A549 (cell line): ENCODE measurements around the gene RPS8. TPM values are rescaled to one million over a fixed set of nuclear protein-coding genes. Genes with fewer than 3 reads are reported as not detected.
A peak's percentile ranks its signal among the peaks of the same experiment; 100 is the strongest.

Experiments used
- ATAC-seq, 2 experiments: fragments of 200-7000 bp in 1 of 2; fragments of >200 bp in 1 of 2; cut with Nextera tagmentation in 1 of 2; cut with Tn5 transposase in 1 of 2; 3 replicates each; pipeline versions ENCODE4 v1.8.0 to v1.9.1; 2018 to 2020; ENCODE audit warnings: mild to moderate bottlenecking in 1 of 2, moderate library complexity in 1 of 2
- CTCF ChIA-PET: fragments of 300-600 bp; sonication (Branson Sonifier 250); formaldehyde crosslinking; extraction: SDS; loops from one replicate; lab custom pipeline; 2021; ENCODE audit warnings: antibody characterized with exemption, inconsistent platforms; lab: Yijun Ruan, JAX
- POLR2A ChIA-PET: fragments of 350-600 bp; formaldehyde crosslinking; extraction: SDS; loops from one replicate; lab custom pipeline; 2021; ENCODE audit warnings: antibody characterized with exemption, inconsistent platforms; lab: Yijun Ruan, JAX
- DNase-seq, 2 experiments: peaks; one replicate each; pipeline versions ENCODE4 v3.0.0 to v3.0.0-alpha.2; 2011 to 2016; ENCODE audit warnings: low read depth in 1 of 2, low spot score in 1 of 2
- FAIRE-seq: peaks from 2 replicates; lab custom pipeline; 2011; peaks lifted over from hg19 to GRCh38; lab: Jason Lieb, UNC
- H3K27ac ChIP-seq, 2 experiments: fragments of >200 bp; sonication (Bioruptor Twin); formaldehyde crosslinking; 3 replicates each; pipeline ENCODE4 v1.5.1; 2016 to 2017
- H3K4me1 ChIP-seq: fragments of >200 bp; sonication (Bioruptor Twin); formaldehyde crosslinking; 3 replicates; pipeline ENCODE4 v1.6.1; 2016
- H3K4me2 ChIP-seq: fragments of >200 bp; sonication (Bioruptor Twin); formaldehyde crosslinking; 3 replicates; pipeline ENCODE4 v1.6.1; 2016
- H3K4me3 ChIP-seq: fragments of >200 bp; sonication (Bioruptor Twin); formaldehyde crosslinking; 3 replicates; pipeline ENCODE4 v1.5.1; 2016
- H3K9me3 ChIP-seq: fragments of >200 bp; sonication (Bioruptor Twin); formaldehyde crosslinking; 3 replicates; pipeline ENCODE4 v1.6.1; 2016
- BHLHE40 ChIP-seq: IDR thresholded peaks from 2 replicates; pipeline ENCODE4 v1.6.1; 2012; ENCODE audit warnings: low read depth, low read length, inconsistent platforms
- CBX2 ChIP-seq: fragments of 200-600 bp; sonication (generic); IDR thresholded peaks from 2 replicates; pipeline ENCODE4 v1.6.1; 2016; ENCODE audit warnings: low read depth, mild to moderate bottlenecking, borderline replicate concordance
- CEBPB ChIP-seq, 2 experiments: fragments of >200 bp in 1 of 2; sonication (Bioruptor Twin) in 1 of 2; formaldehyde crosslinking in 1 of 2; IDR thresholded peaks; 2 replicates each; pipeline ENCODE4 v1.6.1; 2012 to 2016
- CHD4 ChIP-seq: fragments of 200-600 bp; sonication (generic); IDR thresholded peaks from 2 replicates; pipeline ENCODE4 v1.6.1; 2016; ENCODE audit warnings: antibody characterized with exemption, mild to moderate bottlenecking, borderline replicate concordance
- E2F6 ChIP-seq: IDR thresholded peaks from 2 replicates; pipeline ENCODE4 v1.6.1; 2012; ENCODE audit warnings: low read depth, borderline replicate concordance
- EHF ChIP-seq: fragments of 250-450 bp; sonication (Bioruptor Pico); IDR thresholded peaks from 2 replicates; pipeline ENCODE4 v1.5.0; 2020; ENCODE audit warnings: mild to moderate bottlenecking
- EHMT2 ChIP-seq: fragments of 200-600 bp; sonication (generic); IDR thresholded peaks from 2 replicates; pipeline ENCODE4 v1.6.1; 2016; ENCODE audit warnings: antibody characterized with exemption, low read depth, mild to moderate bottlenecking, moderate library complexity
- ESRRA ChIP-seq: fragments of 150-350 bp; IDR thresholded peaks from 2 replicates; pipeline ENCODE4 v1.6.1; 2014; ENCODE audit warnings: mild to moderate bottlenecking, low read length, borderline replicate concordance
- FOXS1 ChIP-seq: fragments of 250-450 bp; sonication (Bioruptor Pico); IDR thresholded peaks from 2 replicates; pipeline ENCODE4 v1.5.0; 2020; ENCODE audit warnings: mild to moderate bottlenecking, moderate library complexity
- HDAC2 ChIP-seq: fragments of 200-600 bp; sonication (generic); IDR thresholded peaks from 2 replicates; pipeline ENCODE4 v1.6.1; 2016
- HEYL ChIP-seq: fragments of 250-450 bp; sonication (Bioruptor Pico); IDR thresholded peaks from 2 replicates; pipeline ENCODE4 v1.8.0; 2021; ENCODE audit warnings: mild to moderate bottlenecking, moderate library complexity
- HMGXB4 ChIP-seq: fragments of 250-450 bp; sonication (Bioruptor Pico); IDR thresholded peaks from 2 replicates; pipeline ENCODE4 v1.5.0; 2021; ENCODE audit warnings: mild to moderate bottlenecking, moderate library complexity, borderline replicate concordance
- HOXB13 ChIP-seq: fragments of 250-450 bp; sonication (Bioruptor Pico); IDR thresholded peaks from 2 replicates; pipeline ENCODE4 v1.5.0; 2020; ENCODE audit warnings: low read depth, mild to moderate bottlenecking, moderate library complexity
- KDM5A ChIP-seq: fragments of 200-600 bp; sonication (generic); IDR thresholded peaks from 2 replicates; pipeline ENCODE4 v1.6.1; 2016; ENCODE audit warnings: antibody characterized with exemption, mild to moderate bottlenecking
- MAFK ChIP-seq: fragments of 450-650 bp; IDR thresholded peaks from 2 replicates; pipeline ENCODE4 v1.6.1; 2014; ENCODE audit not compliant: partially characterized antibody
- MAX ChIP-seq: IDR thresholded peaks from 2 replicates; pipeline ENCODE4 v1.6.1; 2012
- MYC ChIP-seq: IDR thresholded peaks from 2 replicates; pipeline ENCODE4 v1.6.1; 2012; ENCODE audit warnings: mild to moderate bottlenecking, inconsistent platforms, low read length, improper control_type of control experiment, borderline replicate concordance
- NR3C1 ChIP-seq: fragments of >200 bp; sonication (Bioruptor Twin); formaldehyde crosslinking; IDR thresholded peaks from 3 replicates; pipeline ENCODE4 v1.6.1; 2017
- PHF8 ChIP-seq: fragments of 200-600 bp; sonication (generic); IDR thresholded peaks from 2 replicates; pipeline ENCODE4 v1.6.1; 2016; ENCODE audit warnings: low read depth, mild to moderate bottlenecking, antibody characterized with exemption, moderate library complexity, borderline replicate concordance
- POLR2A ChIP-seq: IDR thresholded peaks from 2 replicates; pipeline ENCODE4 v1.6.1; 2012; ENCODE audit warnings: mild to moderate bottlenecking, low read length
- REST ChIP-seq: fragments of 200-600 bp; sonication (generic); IDR thresholded peaks from 2 replicates; pipeline ENCODE4 v1.6.1; 2016; ENCODE audit warnings: antibody characterized with exemption, mild to moderate bottlenecking, moderate library complexity
- SMC3 ChIP-seq: fragments of >200 bp; sonication (Bioruptor Twin); formaldehyde crosslinking; IDR thresholded peaks from 3 replicates; pipeline ENCODE4 v1.6.1; 2018; ENCODE audit warnings: inconsistent platforms
- ZFP36 ChIP-seq: fragments of 450-650 bp; IDR thresholded peaks from 2 replicates; pipeline ENCODE4 v1.6.1; 2014; ENCODE audit warnings: borderline replicate concordance; ENCODE audit not compliant: partially characterized antibody
- WGBS: methylation state at CpG from one replicate; pipeline ENCODE4 v1.1.6; 2017; ENCODE audit errors: missing lambda C conversion rate; 5-methylcytosine and 5-hydroxymethylcytosine counted together
- polyA plus RNA-seq, 4 experiments: library from polyadenylated mRNA; depleted of rRNA in 3 of 4; stranded (reverse); fragments of >200 nt; fragmentation: RNase III in 1 of 4; extraction: RNeasy Plus Mini Kit Qiagen cat#74134 plus additional on column Dnase treatment in 1 of 4; gene quantifications; 2 replicates in 3 of 4; 3 replicates in 1 of 4; pipeline ENCODE4 v1.2.3, GENCODE V29; 2011 to 2017

Gene RPS8
- polyA plus RNA-seq, 2 of the 4 experiments (the other 2 are of a cell fraction) = 1,577 to 1,820 TPM

GRCh38 chr1:44739307-44740178, 35.8 kb upstream of the RPS8 start, which contains the start of gene KIF2C (continued):
- TF ChIP-seq PHF8 = no peak; the same call in 1 of the 2 replicates
- TF ChIP-seq MAX = peak; percentile 51; the same call in 1 of the 2 replicates
- TF ChIP-seq HDAC2 = no peak
- no peak; the same call in 1 of the 2 replicates for TF ChIP-seq E2F6
- TF ChIP-seq CBX2 = no peak
- TF ChIP-seq EHMT2 = no peak

- H3K4me2 ChIP-seq = peak overlapping the region; percentile 68
- ATAC-seq = peak; percentile 55 to 67; a peak in 4 of 6 replicates
- ChIA-PET POLR2A (interaction anchor here (0.6 kb wide), 1 partner anchor 14 kb away, joined by 5 read pairs; no protein-coding TSS in a partner anchor), CTCF (interaction anchor here (1.5 to 2.3 kb wide), 2 partner anchors 9 to 46 kb away, joined by 3 to 12 read pairs; partner anchors contain the start of gene RNU5D-1)
- 0 out of 3 replicates have a peak, but pooled peaks cover 9% of the 10 kb centered on the region for H3K4me1 ChIP-seq
- FAIRE-seq = no peak
- TF ChIP-seq MYC = no peak
- TF ChIP-seq REST = no peak
- TF ChIP-seq E2F6 = no peak
- no peak for TF ChIP-seq MAX
- TF ChIP-seq ZFP36 = no peak
- TF ChIP-seq CEBPB (IDR thresholded peaks at IDR 0.05) = no peak
- no peak for TF ChIP-seq SMC3
- TF ChIP-seq BHLHE40 = no peak
- TF ChIP-seq HMGXB4 (CRISPR knock-in tag) = no peak
- no peak for TF ChIP-seq NR3C1
- no peak for TF ChIP-seq POLR2A
- TF ChIP-seq EHF (CRISPR knock-in tag) = no peak
- no peak for TF ChIP-seq KDM5A
- no peak for TF ChIP-seq FOXS1 (CRISPR knock-in tag)
- no peak for TF ChIP-seq HEYL
- no peak for TF ChIP-seq HOXB13 (CRISPR knock-in tag)
- TF ChIP-seq MAFK = no peak
- no peak for TF ChIP-seq ESRRA
- TF ChIP-seq CHD4 = no peak
- H3K27ac ChIP-seq = peak overlapping the region; percentile 68 to 83
- 8% methylated on average over 14 of the region's 14 CpGs for WGBS
- peak overlapping the region; percentile 51 for H3K4me3 ChIP-seq
- no peak for DNase-seq
- H3K9me3 ChIP-seq = no peaks in the 10 kb centered on the region
Measured at GRCh38 chr1:44740179-44740617, 35.1 kb upstream of the RPS8 start.
